Gastroesophageal sphincter (tissue), 3 donors: ENCODE measurements around the gene TFPT.

Source experiments
- EP300 ChIP-seq: sonication (generic); formaldehyde crosslinking; IDR thresholded peaks from one replicate; pipeline ENCODE4 v1.6.1; 2017; ENCODE audit warnings: antibody characterized with exemption, mild to moderate bottlenecking
- TF ChIP-seq, protein P1 (sequence below), 4 experiments: fragments of 200-600 bp in 2 of 4; fragments of 450-650 bp in 2 of 4; sonication (generic) in 1 of 4; IDR thresholded peaks; one replicate each; pipeline ENCODE4 v1.5.1; 2017 to 2019; ENCODE audit warnings: antibody characterized with exemption in 4 of 4, mild to moderate bottlenecking in 2 of 4, moderate library complexity in 2 of 4

DNA sequence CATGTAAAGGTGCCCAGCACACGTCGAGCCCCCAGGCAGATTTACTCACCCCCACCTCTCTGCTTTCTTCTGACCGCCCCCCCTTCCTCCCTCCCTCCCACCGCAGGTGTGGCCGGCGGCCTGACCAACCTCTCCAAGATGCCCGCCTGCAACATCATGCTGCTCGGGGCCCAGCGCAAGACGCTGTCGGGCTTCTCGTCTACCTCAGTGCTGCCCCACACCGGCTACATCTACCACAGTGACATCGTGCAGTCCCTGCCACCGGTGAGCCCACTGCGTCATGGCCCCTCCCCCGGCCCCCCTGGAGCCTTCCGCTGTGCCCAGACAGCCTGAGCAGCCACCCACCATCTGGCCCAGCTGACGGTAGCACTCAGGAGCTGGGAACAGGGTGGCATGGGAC lies 8.9 kb upstream of the TFPT start:
- TF ChIP-seq EP300 = no peak
- TF ChIP-seq, protein P1, sequence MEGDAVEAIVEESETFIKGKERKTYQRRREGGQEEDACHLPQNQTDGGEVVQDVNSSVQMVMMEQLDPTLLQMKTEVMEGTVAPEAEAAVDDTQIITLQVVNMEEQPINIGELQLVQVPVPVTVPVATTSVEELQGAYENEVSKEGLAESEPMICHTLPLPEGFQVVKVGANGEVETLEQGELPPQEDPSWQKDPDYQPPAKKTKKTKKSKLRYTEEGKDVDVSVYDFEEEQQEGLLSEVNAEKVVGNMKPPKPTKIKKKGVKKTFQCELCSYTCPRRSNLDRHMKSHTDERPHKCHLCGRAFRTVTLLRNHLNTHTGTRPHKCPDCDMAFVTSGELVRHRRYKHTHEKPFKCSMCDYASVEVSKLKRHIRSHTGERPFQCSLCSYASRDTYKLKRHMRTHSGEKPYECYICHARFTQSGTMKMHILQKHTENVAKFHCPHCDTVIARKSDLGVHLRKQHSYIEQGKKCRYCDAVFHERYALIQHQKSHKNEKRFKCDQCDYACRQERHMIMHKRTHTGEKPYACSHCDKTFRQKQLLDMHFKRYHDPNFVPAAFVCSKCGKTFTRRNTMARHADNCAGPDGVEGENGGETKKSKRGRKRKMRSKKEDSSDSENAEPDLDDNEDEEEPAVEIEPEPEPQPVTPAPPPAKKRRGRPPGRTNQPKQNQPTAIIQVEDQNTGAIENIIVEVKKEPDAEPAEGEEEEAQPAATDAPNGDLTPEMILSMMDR (IDR thresholded peaks at IDR 0.05) = no peak
